ENCODE results near the gene RAB40B.
A peak's percentile ranks its signal among the peaks of the same experiment; 100 is the strongest.

RAB40B gene

GRCh38 chr17:82693168-82693867 is 5.2 kb downstream of the RAB40B start:
- Histone ChIP-seq H3K4me1 (ENCODE audit: control insufficient read depth, insufficient read depth, low read depth, low read length) (peaks cover 19% of the 10 kb centered on the region), H4K91ac (ENCODE audit: low read length) (no peak overlapping the region), H2AK5ac (ENCODE audit: low read length, severe bottlenecking) (no peak overlapping the region), H3K27ac (ENCODE audit: low read length, poor library complexity, severe bottlenecking) (no peak overlapping the region), H2BK120ac (ENCODE audit: low read depth, low read length) (no peak overlapping the region), H3K18ac (ENCODE audit: low read depth in 1 of 2, low read length in 2 of 2) (no peak overlapping the region), H3K36me3 (ENCODE audit: control insufficient read depth in 1 of 2, insufficient read depth in 2 of 2, low read depth in 1 of 2, low read length in 2 of 2) (peaks cover 0 to 33% of the 10 kb centered on the region in 2 experiments), H3K27me3 (ENCODE audit: control insufficient read depth in 1 of 2, insufficient read depth in 1 of 2, low read length in 2 of 2) (peaks cover 0 to 6% of the 10 kb centered on the region in 2 experiments), H3K79me1 (replicated peaks; ENCODE audit: low read length, poor library complexity, severe bottlenecking) (peaks cover 20% of the 10 kb centered on the region), H3K4me3 (ENCODE audit: insufficient read depth in 1 of 2, low read depth in 1 of 2, low read length in 2 of 2) (no peak overlapping the region), H2BK15ac (ENCODE audit: low read depth, poor library complexity, severe bottlenecking) (no peak overlapping the region), H2AFZ (ENCODE audit: low read depth, low read length) (no peak overlapping the region), H3K4me2 (ENCODE audit: low read length, poor library complexity, severe bottlenecking) (no peak overlapping the region), H3K9me3 (ENCODE audit: control insufficient read depth, low read length) (peaks cover 11% of the 10 kb centered on the region), H4K8ac (ENCODE audit: low read length) (no peak overlapping the region), H3K4ac (ENCODE audit: low read depth in 1 of 2, low read length in 2 of 2) (no peak overlapping the region), H3K14ac (ENCODE audit: low read length in 2 of 2) (no peak overlapping the region), H3K23ac (ENCODE audit: low read length in 2 of 2) (no peak overlapping the region), H2BK5ac (ENCODE audit: low read depth, low read length, poor library complexity, severe bottlenecking) (no peak overlapping the region), H2BK12ac (ENCODE audit: low read length in 2 of 2) (no peak overlapping the region), H3K9ac (ENCODE audit: low read length) (no peak overlapping the region)
- WGBS, result 96% methylated on average over 22 of the region's 22 CpGs
- DNase-seq, result no peak

GRCh38 chr17:82692268-82692667 is 6.2 kb downstream of the RAB40B start:
- H3K27me3 ChIP-seq (ENCODE audit: control insufficient read depth in 1 of 2, insufficient read depth in 1 of 2, low read length in 2 of 2), result peaks cover 0 to 3% of the 10 kb centered on the region in 2 experiments
- H2BK15ac ChIP-seq (ENCODE audit: low read depth, poor library complexity, severe bottlenecking), result no peak overlapping the region
- no peak overlapping the region for H3K4me2 ChIP-seq (ENCODE audit: low read length, poor library complexity, severe bottlenecking)
- WGBS, result 87% methylated on average over 16 of the region's 16 CpGs
- no peak overlapping the region for H4K8ac ChIP-seq (ENCODE audit: low read length)
- no peak overlapping the region for H2AFZ ChIP-seq (ENCODE audit: low read depth, low read length)
- H3K36me3 ChIP-seq (ENCODE audit: control insufficient read depth in 1 of 2, insufficient read depth in 2 of 2, low read depth in 1 of 2, low read length in 2 of 2), result peaks cover 0 to 33% of the 10 kb centered on the region in 2 experiments
- H3K27ac ChIP-seq (ENCODE audit: low read length, poor library complexity, severe bottlenecking), result no peak overlapping the region
- H3K23ac ChIP-seq (ENCODE audit: low read length in 2 of 2), result no peak overlapping the region
- H3K4me3 ChIP-seq (ENCODE audit: insufficient read depth in 1 of 2, low read depth in 1 of 2, low read length in 2 of 2), result no peak overlapping the region
- no peak overlapping the region for H2BK120ac ChIP-seq (ENCODE audit: low read depth, low read length)
- peaks cover 13% of the 10 kb centered on the region for H3K79me1 ChIP-seq (replicated peaks; ENCODE audit: low read length, poor library complexity, severe bottlenecking)
- H3K9me3 ChIP-seq (ENCODE audit: control insufficient read depth, low read length), result peaks cover 11% of the 10 kb centered on the region
- H3K4ac ChIP-seq (ENCODE audit: low read depth in 1 of 2, low read length in 2 of 2), result no peak overlapping the region
- no peak overlapping the region for H3K9ac ChIP-seq (ENCODE audit: low read length)
- H2AK5ac ChIP-seq (ENCODE audit: low read length, severe bottlenecking), result no peak overlapping the region
- H2BK5ac ChIP-seq (ENCODE audit: low read depth, low read length, poor library complexity, severe bottlenecking), result no peak overlapping the region
- no peak overlapping the region for H3K14ac ChIP-seq (ENCODE audit: low read length in 2 of 2)
- H4K91ac ChIP-seq (ENCODE audit: low read length), result no peak overlapping the region
- H3K18ac ChIP-seq (ENCODE audit: low read depth in 1 of 2, low read length in 2 of 2), result no peak overlapping the region
- no peak overlapping the region for H2BK12ac ChIP-seq (ENCODE audit: low read length in 2 of 2)
- no peak for DNase-seq
- peaks cover 20% of the 10 kb centered on the region for H3K4me1 ChIP-seq (ENCODE audit: control insufficient read depth, insufficient read depth, low read depth, low read length)

- no peak overlapping the region for H2AFZ ChIP-seq (ENCODE audit: low read depth, low read length)
- no peak overlapping the region for H2BK5ac ChIP-seq (ENCODE audit: low read depth, low read length, poor library complexity, severe bottlenecking)
- no peaks in the 10 kb centered on the region for H3K27me3 ChIP-seq (ENCODE audit: control insufficient read depth in 1 of 2, insufficient read depth in 1 of 2, low read length in 2 of 2)
- H3K14ac ChIP-seq (ENCODE audit: low read length in 2 of 2), result no peak overlapping the region
- WGBS, result 94% methylated on average over 11 of the region's 17 CpGs
- H3K4me2 ChIP-seq (ENCODE audit: low read length, poor library complexity, severe bottlenecking), result no peak overlapping the region
- no peak overlapping the region for H2BK15ac ChIP-seq (ENCODE audit: low read depth, poor library complexity, severe bottlenecking)
- H2BK120ac ChIP-seq (ENCODE audit: low read depth, low read length), result no peak overlapping the region
- H3K9me3 ChIP-seq (ENCODE audit: control insufficient read depth, low read length), result peaks cover 11% of the 10 kb centered on the region
- no peak overlapping the region for H3K4me3 ChIP-seq (ENCODE audit: insufficient read depth in 1 of 2, low read depth in 1 of 2, low read length in 2 of 2)
- DNase-seq, result no peak
- peaks cover 10% of the 10 kb centered on the region for H3K79me1 ChIP-seq (replicated peaks; ENCODE audit: low read length, poor library complexity, severe bottlenecking)
- no peak overlapping the region for H4K8ac ChIP-seq (ENCODE audit: low read length)
- peaks cover 0 to 33% of the 10 kb centered on the region in 2 experiments for H3K36me3 ChIP-seq (ENCODE audit: control insufficient read depth in 1 of 2, insufficient read depth in 2 of 2, low read depth in 1 of 2, low read length in 2 of 2)
- H2BK12ac ChIP-seq (ENCODE audit: low read length in 2 of 2), result no peak overlapping the region
- H3K27ac ChIP-seq (ENCODE audit: low read length, poor library complexity, severe bottlenecking), result no peak overlapping the region
- H3K9ac ChIP-seq (ENCODE audit: low read length), result no peak overlapping the region
- H3K4ac ChIP-seq (ENCODE audit: low read depth in 1 of 2, low read length in 2 of 2), result no peak overlapping the region
- H4K91ac ChIP-seq (ENCODE audit: low read length), result peak overlapping the region; percentile 64
- H2AK5ac ChIP-seq (ENCODE audit: low read length, severe bottlenecking), result no peak overlapping the region
- H3K4me1 ChIP-seq (ENCODE audit: control insufficient read depth, insufficient read depth, low read depth, low read length), result peaks cover 18% of the 10 kb centered on the region
- H3K18ac ChIP-seq (ENCODE audit: low read depth in 1 of 2, low read length in 2 of 2), result no peak overlapping the region
- no peak overlapping the region for H3K23ac ChIP-seq (ENCODE audit: low read length in 2 of 2)
Observed at GRCh38 chr17:82691714-82692113, 6.8 kb downstream of the RAB40B start.

GRCh38 chr17:82690786-82691489 is 7.6 kb downstream of the RAB40B start:
- no peak overlapping the region for H2BK12ac ChIP-seq (ENCODE audit: low read length in 2 of 2)
- DNase-seq, result no peak
- peaks cover 0 to 28% of the 10 kb centered on the region in 2 experiments for H3K36me3 ChIP-seq (ENCODE audit: control insufficient read depth in 1 of 2, insufficient read depth in 2 of 2, low read depth in 1 of 2, low read length in 2 of 2)
- H3K4me2 ChIP-seq (ENCODE audit: low read length, poor library complexity, severe bottlenecking), result no peak overlapping the region
- no peaks in the 10 kb centered on the region for H3K27me3 ChIP-seq (ENCODE audit: control insufficient read depth in 1 of 2, insufficient read depth in 1 of 2, low read length in 2 of 2)
- no peak overlapping the region for H3K18ac ChIP-seq (ENCODE audit: low read depth in 1 of 2, low read length in 2 of 2)
- no peak overlapping the region for H3K4ac ChIP-seq (ENCODE audit: low read depth in 1 of 2, low read length in 2 of 2)
- 85% methylated on average over 15 of the region's 18 CpGs for WGBS
- H2BK15ac ChIP-seq (ENCODE audit: low read depth, poor library complexity, severe bottlenecking), result no peak overlapping the region
- H3K9me3 ChIP-seq (ENCODE audit: control insufficient read depth, low read length), result peaks cover 11% of the 10 kb centered on the region
- peaks cover 9% of the 10 kb centered on the region for H3K79me1 ChIP-seq (replicated peaks; ENCODE audit: low read length, poor library complexity, severe bottlenecking)
- H3K27ac ChIP-seq (ENCODE audit: low read length, poor library complexity, severe bottlenecking), result no peak overlapping the region
- no peak overlapping the region for H3K4me3 ChIP-seq (ENCODE audit: insufficient read depth in 1 of 2, low read depth in 1 of 2, low read length in 2 of 2)
- no peak overlapping the region for H2BK5ac ChIP-seq (ENCODE audit: low read depth, low read length, poor library complexity, severe bottlenecking)
- H3K23ac ChIP-seq (ENCODE audit: low read length in 2 of 2), result no peak overlapping the region
- no peak overlapping the region for H4K91ac ChIP-seq (ENCODE audit: low read length)
- no peak overlapping the region for H2AFZ ChIP-seq (ENCODE audit: low read depth, low read length)
- H3K9ac ChIP-seq (ENCODE audit: low read length), result no peak overlapping the region
- H2BK120ac ChIP-seq (ENCODE audit: low read depth, low read length), result no peak overlapping the region
- H3K4me1 ChIP-seq (ENCODE audit: control insufficient read depth, insufficient read depth, low read depth, low read length), result peaks cover 20% of the 10 kb centered on the region
- no peak overlapping the region for H4K8ac ChIP-seq (ENCODE audit: low read length)
- H2AK5ac ChIP-seq (ENCODE audit: low read length, severe bottlenecking), result no peak overlapping the region
- no peak overlapping the region for H3K14ac ChIP-seq (ENCODE audit: low read length in 2 of 2)

Data from mesenchymal stem cell (in vitro differentiated cells and primary cell).